Astrocyte (in vitro differentiated cells and primary cell): ENCODE results near the gene ATP6V1E1.
"Not testable (repeated sequence)": the region's sequence is repeated elsewhere in the genome, so short reads cannot be mapped to it uniquely, and the experiment has no call there.

Experiments used
- EZH2 ChIP-seq: IDR thresholded peaks from 2 replicates; pipeline ENCODE4 v1.6.1; 2012; ENCODE audit warnings: mild to moderate bottlenecking, low read length, inconsistent platforms; ENCODE audit not compliant: insufficient read depth
- TF ChIP-seq, protein P1 (sequence below): IDR thresholded peaks from 2 replicates; pipeline ENCODE4 v1.5.1; 2011; ENCODE audit warnings: low read depth, mild to moderate bottlenecking, inconsistent platforms, low read length, moderate library complexity; ENCODE audit not compliant: insufficient read depth

DNA sequence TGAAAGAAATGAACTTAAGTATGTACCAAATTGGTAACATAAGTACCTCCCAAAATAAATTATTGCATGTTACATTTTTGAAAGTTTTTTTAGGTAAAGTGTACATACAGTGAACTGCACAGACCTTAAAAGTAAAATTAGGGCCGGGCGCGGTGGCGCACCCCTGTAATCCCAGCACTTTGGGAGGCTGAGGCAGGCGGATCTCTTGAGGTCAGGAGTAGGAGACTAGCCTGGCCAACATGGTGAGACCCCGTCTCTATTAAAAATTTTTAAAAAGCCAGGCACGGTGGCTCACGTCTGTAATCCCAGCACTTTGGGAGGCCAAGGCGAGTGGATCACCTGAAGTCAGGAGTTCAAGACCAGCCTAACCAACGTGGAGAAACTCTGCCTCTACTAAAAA is 8.3 kb upstream of the ATP6V1E1 start:
- TF ChIP-seq, protein P1, sequence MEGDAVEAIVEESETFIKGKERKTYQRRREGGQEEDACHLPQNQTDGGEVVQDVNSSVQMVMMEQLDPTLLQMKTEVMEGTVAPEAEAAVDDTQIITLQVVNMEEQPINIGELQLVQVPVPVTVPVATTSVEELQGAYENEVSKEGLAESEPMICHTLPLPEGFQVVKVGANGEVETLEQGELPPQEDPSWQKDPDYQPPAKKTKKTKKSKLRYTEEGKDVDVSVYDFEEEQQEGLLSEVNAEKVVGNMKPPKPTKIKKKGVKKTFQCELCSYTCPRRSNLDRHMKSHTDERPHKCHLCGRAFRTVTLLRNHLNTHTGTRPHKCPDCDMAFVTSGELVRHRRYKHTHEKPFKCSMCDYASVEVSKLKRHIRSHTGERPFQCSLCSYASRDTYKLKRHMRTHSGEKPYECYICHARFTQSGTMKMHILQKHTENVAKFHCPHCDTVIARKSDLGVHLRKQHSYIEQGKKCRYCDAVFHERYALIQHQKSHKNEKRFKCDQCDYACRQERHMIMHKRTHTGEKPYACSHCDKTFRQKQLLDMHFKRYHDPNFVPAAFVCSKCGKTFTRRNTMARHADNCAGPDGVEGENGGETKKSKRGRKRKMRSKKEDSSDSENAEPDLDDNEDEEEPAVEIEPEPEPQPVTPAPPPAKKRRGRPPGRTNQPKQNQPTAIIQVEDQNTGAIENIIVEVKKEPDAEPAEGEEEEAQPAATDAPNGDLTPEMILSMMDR, result not testable (repeated sequence)
- TF ChIP-seq EZH2, result not testable (repeated sequence)
